Measurements from ENCODE around the gene GABRB2. TPM values are rescaled to one million over a fixed set of nuclear protein-coding genes. Genes with fewer than 3 reads are reported as not detected.

The GABRB2 gene
- total RNA-seq, 1 donor from 2014 or later, result 0.26 TPM

GRCh38 chr5:161420521-161420920, 126.0 kb downstream of the GABRB2 start:
- DNase-seq (ENCODE audit: low spot score), result no peak
- no peak overlapping the region for H3K27ac Mint-ChIP-seq (ENCODE audit: unreplicated experiment)
- H3K27me3 Mint-ChIP-seq (ENCODE audit: unreplicated experiment), result peaks cover 1% of the 10 kb centered on the region
- no peak overlapping the region for H3K4me3 Mint-ChIP-seq (ENCODE audit: unreplicated experiment)
- no peaks in the 10 kb centered on the region for H3K9me3 Mint-ChIP-seq (ENCODE audit: unreplicated experiment)
- H3K4me1 Mint-ChIP-seq (ENCODE audit: unreplicated experiment), result no peaks in the 10 kb centered on the region
- TF ChIP-seq CTCF (IDR thresholded peaks at IDR 0.05; ENCODE audit: unreplicated experiment), result no peak
- H3K36me3 Mint-ChIP-seq (ENCODE audit: low read depth, unreplicated experiment), result no peaks in the 10 kb centered on the region

DNA sequence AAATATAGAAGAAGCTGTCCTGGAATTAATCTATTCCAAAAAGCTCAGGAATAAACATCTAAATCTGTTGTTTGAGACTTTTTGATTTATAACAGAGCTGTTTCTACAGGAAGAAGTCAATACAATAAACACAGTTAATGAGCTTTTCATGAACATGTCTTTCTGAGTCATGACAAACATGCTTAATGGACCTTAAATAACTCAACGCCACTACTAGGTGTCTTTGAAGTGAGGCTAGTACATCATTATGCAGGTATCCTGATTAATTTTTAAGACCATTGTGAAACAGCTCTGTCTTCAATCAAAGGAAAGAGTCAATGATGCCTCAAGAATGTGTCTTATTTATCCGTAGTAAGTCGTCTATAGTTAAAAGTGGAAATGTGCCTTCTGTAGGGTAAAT, 131.6 kb downstream of the GABRB2 start:
- Mint-ChIP-seq H3K4me1 (ENCODE audit: unreplicated experiment) (no peaks in the 10 kb centered on the region), H3K27ac (ENCODE audit: unreplicated experiment) (no peak overlapping the region), H3K27me3 (ENCODE audit: unreplicated experiment) (no peaks in the 10 kb centered on the region), H3K9me3 (ENCODE audit: unreplicated experiment) (no peaks in the 10 kb centered on the region), H3K36me3 (ENCODE audit: low read depth, unreplicated experiment) (no peaks in the 10 kb centered on the region), H3K4me3 (ENCODE audit: unreplicated experiment) (no peak overlapping the region)
- DNase-seq (ENCODE audit: low spot score), result no peak
- TF ChIP-seq CTCF (IDR thresholded peaks at IDR 0.05; ENCODE audit: unreplicated experiment), result no peak

- Mint-ChIP-seq H3K27ac (ENCODE audit: unreplicated experiment) (no peak overlapping the region), H3K4me3 (ENCODE audit: unreplicated experiment) (no peak overlapping the region), H3K36me3 (ENCODE audit: low read depth, unreplicated experiment) (no peaks in the 10 kb centered on the region), H3K27me3 (ENCODE audit: unreplicated experiment) (no peaks in the 10 kb centered on the region), H3K4me1 (ENCODE audit: unreplicated experiment) (no peaks in the 10 kb centered on the region), H3K9me3 (ENCODE audit: unreplicated experiment) (no peaks in the 10 kb centered on the region)
- no peak for DNase-seq (ENCODE audit: low spot score)
- TF ChIP-seq CTCF (IDR thresholded peaks at IDR 0.05; ENCODE audit: unreplicated experiment), result no peak
Measured at GRCh38 chr5:161414037-161414436, 132.5 kb downstream of the GABRB2 start.

GRCh38 chr5:161412792-161413191, 133.7 kb downstream of the GABRB2 start:
- Mint-ChIP-seq H3K4me3 (ENCODE audit: unreplicated experiment) (no peak overlapping the region), H3K9me3 (ENCODE audit: unreplicated experiment) (no peaks in the 10 kb centered on the region), H3K4me1 (ENCODE audit: unreplicated experiment) (no peaks in the 10 kb centered on the region), H3K36me3 (ENCODE audit: low read depth, unreplicated experiment) (no peaks in the 10 kb centered on the region), H3K27ac (ENCODE audit: unreplicated experiment) (no peak overlapping the region), H3K27me3 (ENCODE audit: unreplicated experiment) (no peaks in the 10 kb centered on the region)
- no peak for DNase-seq (ENCODE audit: low spot score)
- no peak for TF ChIP-seq CTCF (IDR thresholded peaks at IDR 0.05; ENCODE audit: unreplicated experiment)

GRCh38 chr5:161411156-161411555, 135.4 kb downstream of the GABRB2 start:
- H3K27ac Mint-ChIP-seq (ENCODE audit: unreplicated experiment), result no peak overlapping the region
- DNase-seq (ENCODE audit: low spot score), result no peak
- no peaks in the 10 kb centered on the region for H3K27me3 Mint-ChIP-seq (ENCODE audit: unreplicated experiment)

More at GRCh38 chr5:161411156-161411555, 135.4 kb downstream of the GABRB2 start:
- H3K9me3 Mint-ChIP-seq (ENCODE audit: unreplicated experiment), result no peaks in the 10 kb centered on the region
- TF ChIP-seq CTCF (IDR thresholded peaks at IDR 0.05; ENCODE audit: unreplicated experiment), result no peak
- no peak overlapping the region for H3K4me3 Mint-ChIP-seq (ENCODE audit: unreplicated experiment)
- H3K4me1 Mint-ChIP-seq (ENCODE audit: unreplicated experiment), result no peaks in the 10 kb centered on the region
- no peaks in the 10 kb centered on the region for H3K36me3 Mint-ChIP-seq (ENCODE audit: low read depth, unreplicated experiment)
